Eye (tissue), 1 donor: Measurements from ENCODE around the gene SH3RF2.
"Not testable (repeated sequence)": the region's sequence is repeated elsewhere in the genome, so short reads cannot be mapped to it uniquely, and the experiment has no call there.

Source experiments
- DNase-seq: peaks from one replicate; pipeline ENCODE4 v3.0.0-alpha.2; 2015

The SH3RF2 gene

GRCh38 chr5:145980718-145981117 lies 44.3 kb downstream of the SH3RF2 start:
- no peak for DNase-seq

- DNase-seq, result peak; percentile 19
Observed at GRCh38 chr5:145981589-145982571, 45.5 kb downstream of the SH3RF2 start.

- DNase-seq, result no peak
Observed at GRCh38 chr5:145982572-145983318, 46.4 kb downstream of the SH3RF2 start.

GRCh38 chr5:145983446-145983845 lies 47.1 kb downstream of the SH3RF2 start:
- DNase-seq, result peak; percentile 11

- DNase-seq, result no peak
Observed at GRCh38 chr5:145984072-145984471, 47.7 kb downstream of the SH3RF2 start.

- DNase-seq, result no peak
Observed at GRCh38 chr5:145987856-145988255, 51.5 kb downstream of the SH3RF2 start.

GRCh38 chr5:145988993-145989392 lies 52.6 kb downstream of the SH3RF2 start:
- no peak for DNase-seq

- DNase-seq, result no peak
Observed at GRCh38 chr5:145989428-145989827, 53.0 kb downstream of the SH3RF2 start.

GRCh38 chr5:145990170-145990569 lies 53.8 kb downstream of the SH3RF2 start:
- DNase-seq, result no peak

GRCh38 chr5:145991044-145991575 lies 54.7 kb downstream of the SH3RF2 start:
- no peak for DNase-seq

GRCh38 chr5:145993538-145993937 lies 57.2 kb downstream of the SH3RF2 start:
- not testable (repeated sequence) for DNase-seq

- DNase-seq, result no peak
Observed at GRCh38 chr5:145996135-145996534, 59.8 kb downstream of the SH3RF2 start.

- DNase-seq, result no peak
Observed at GRCh38 chr5:145999208-145999607, 62.8 kb downstream of the SH3RF2 start.

- DNase-seq, result no peak
Observed at GRCh38 chr5:146000072-146000471, 63.7 kb downstream of the SH3RF2 start.

- no peak for DNase-seq
Observed at GRCh38 chr5:146001544-146002190, 65.3 kb downstream of the SH3RF2 start.

GRCh38 chr5:146002491-146002890 lies 66.1 kb downstream of the SH3RF2 start:
- no peak for DNase-seq

GRCh38 chr5:146003852-146004251 lies 67.5 kb downstream of the SH3RF2 start:
- no peak for DNase-seq

GRCh38 chr5:146005264-146005663 lies 68.9 kb downstream of the SH3RF2 start:
- no peak for DNase-seq

- no peak for DNase-seq
Observed at GRCh38 chr5:146005723-146006122, 69.3 kb downstream of the SH3RF2 start.

- no peak for DNase-seq
Observed at GRCh38 chr5:146006470-146007190, 70.3 kb downstream of the SH3RF2 start.

- no peak for DNase-seq
Observed at GRCh38 chr5:146007270-146007669, 70.9 kb downstream of the SH3RF2 start.

GRCh38 chr5:146007989-146008388 lies 71.6 kb downstream of the SH3RF2 start:
- no peak for DNase-seq
